H1 (cell line): ENCODE results near the gene INPP5J. TPM values are rescaled to one million over a fixed set of nuclear protein-coding genes. Genes with fewer than 3 reads are reported as not detected.

ENCODE experiments used
- CTCF ChIA-PET: fragments of 300-600 bp; sonication (Branson Sonifier 250); formaldehyde crosslinking; loops from one replicate; lab custom pipeline; 2021; ENCODE audit not compliant: partially characterized antibody; lab: Charles Lee
- POLR2A ChIA-PET: fragments of 300-600 bp; sonication (Branson Sonifier 250); formaldehyde crosslinking; loops from one replicate; lab custom pipeline; 2021; ENCODE audit warnings: inconsistent platforms; ENCODE audit not compliant: partially characterized antibody; lab: Charles Lee
- DNase-seq, 2 experiments: peaks; one replicate each; pipeline versions ENCODE4 v3.0.0 to v3.0.0-alpha.2; 2010 to 2022; ENCODE audit warnings: low spot score in 2 of 2, low read depth in 1 of 2, mixed read lengths in 1 of 2
- FAIRE-seq: peaks from 2 replicates; lab custom pipeline; 2011; peaks lifted over from hg19 to GRCh38; lab: Jason Lieb, UNC
- H2AFZ ChIP-seq: 2 replicates; pipeline ENCODE4 v1.8.1; 2012; ENCODE audit warnings: low read length, inconsistent platforms
- H2AK5ac ChIP-seq: 2 replicates; pipeline ENCODE4 v1.6.1; 2013; ENCODE audit warnings: low read depth, low read length
- H2BK120ac ChIP-seq: replicated peaks from 2 replicates; pipeline ENCODE3; 2013; ENCODE audit warnings: low read depth, low read length, inconsistent platforms
- H2BK12ac ChIP-seq: 2 replicates; pipeline ENCODE4 v1.6.1; 2013; ENCODE audit warnings: low read depth, low read length
- H2BK15ac ChIP-seq: 2 replicates; pipeline ENCODE4 v1.6.1; 2013; ENCODE audit warnings: low read length
- H2BK20ac ChIP-seq: 2 replicates; pipeline ENCODE4 v1.6.1; 2013; ENCODE audit warnings: low read length
- H2BK5ac ChIP-seq: 2 replicates; pipeline ENCODE4 v1.6.1; 2013; ENCODE audit warnings: low read depth, low read length
- H3K14ac ChIP-seq: 2 replicates; pipeline ENCODE4 v1.6.1; 2013; ENCODE audit warnings: inconsistent platforms; ENCODE audit not compliant: insufficient read length
- H3K18ac ChIP-seq: 2 replicates; pipeline ENCODE4 v1.6.1; 2013; ENCODE audit warnings: low read length; ENCODE audit errors: extremely low read depth
- H3K23ac ChIP-seq: 2 replicates; pipeline ENCODE4 v1.6.1; 2013; ENCODE audit warnings: inconsistent platforms; ENCODE audit not compliant: insufficient read length
- H3K23me2 ChIP-seq: 2 replicates; pipeline ENCODE4 v1.6.1; 2013; ENCODE audit warnings: low read depth, low read length
- H3K27ac ChIP-seq: 2 replicates; pipeline ENCODE4 v1.6.1; 2011; ENCODE audit warnings: low read depth, low read length, inconsistent platforms
- H3K27me3 ChIP-seq, 4 experiments: replicated peaks in 1 of 4; 1 replicate in 1 of 4; 2 replicates in 3 of 4; pipeline versions ENCODE4 v1.6.1 to v1.8.1; 2011 to 2013; ENCODE audit warnings: low read length in 3 of 4, mild to moderate bottlenecking in 3 of 4, inconsistent platforms in 2 of 4, mixed read lengths in 2 of 4, moderate library complexity in 1 of 4; ENCODE audit not compliant: control insufficient read depth in 3 of 4, insufficient read depth in 3 of 4; ENCODE audit errors: extremely low read depth in 1 of 4
- H3K36me3 ChIP-seq, 4 experiments: 2 replicates each; pipeline versions ENCODE4 v1.6.1 to v1.8.1; 2011 to 2013; ENCODE audit warnings: mild to moderate bottlenecking in 4 of 4, low read length in 3 of 4, moderate library complexity in 2 of 4, control low read depth in 1 of 4, inconsistent platforms in 1 of 4; ENCODE audit not compliant: insufficient read depth in 4 of 4, control insufficient read depth in 2 of 4
- H3K4ac ChIP-seq: replicated peaks from 2 replicates; pipeline ENCODE3; 2013; ENCODE audit warnings: low read length, low read depth, mixed read lengths, inconsistent platforms; ENCODE audit not compliant: insufficient read length
- H3K4me1 ChIP-seq, 4 experiments: replicated peaks in 1 of 4; 1 replicate in 1 of 4; 2 replicates in 3 of 4; pipeline versions ENCODE4 v1.6.1 to v1.8.1; 2011 to 2013; ENCODE audit warnings: low read length in 3 of 4, inconsistent platforms in 2 of 4, mixed read lengths in 1 of 4; ENCODE audit not compliant: insufficient read depth in 4 of 4, control insufficient read depth in 3 of 4
- H3K4me2 ChIP-seq, 2 experiments: 2 replicates each; pipeline versions ENCODE4 v1.6.1 to v1.8.1; 2011 to 2013; ENCODE audit warnings: low read depth in 2 of 2, low read length in 2 of 2, control low read depth in 1 of 2, inconsistent platforms in 1 of 2, mild to moderate bottlenecking in 1 of 2; ENCODE audit not compliant: insufficient read depth in 1 of 2
- H3K4me3 ChIP-seq, 4 experiments: fragments of 200-600, 300-600 bp in 1 of 4; sonication (generic), shearing (Covaris generic), sonication (Bioruptor Twin) in 1 of 4; 2 replicates each; pipeline versions ENCODE4 v1.5.1 to v1.8.1; 2011 to 2016; ENCODE audit warnings: low read length in 4 of 4, low read depth in 3 of 4, control low read depth in 2 of 4, inconsistent platforms in 2 of 4, mild to moderate bottlenecking in 2 of 4, mixed read lengths in 1 of 4, moderate library complexity in 1 of 4; ENCODE audit not compliant: insufficient read depth in 2 of 4; ENCODE audit errors: extremely low read depth in 1 of 4
- H3K56ac ChIP-seq: replicated peaks from 2 replicates; pipeline ENCODE3; 2013; ENCODE audit warnings: low read depth, mild to moderate bottlenecking, mixed read lengths, low read length, inconsistent platforms; ENCODE audit not compliant: insufficient read length
- H3K79me1 ChIP-seq: 2 replicates; pipeline ENCODE4 v1.6.1; 2013; ENCODE audit warnings: low read depth, low read length, control low read depth
- H3K79me2 ChIP-seq, 2 experiments: 2 replicates each; pipeline versions ENCODE4 v1.6.1 to v1.8.1; 2012 to 2013; ENCODE audit warnings: low read length in 2 of 2, mild to moderate bottlenecking in 2 of 2, inconsistent platforms in 1 of 2; ENCODE audit not compliant: insufficient read depth in 2 of 2, control insufficient read depth in 1 of 2
- H3K9ac ChIP-seq, 4 experiments: replicated peaks in 1 of 4; 1 replicate in 1 of 4; 2 replicates in 3 of 4; pipeline versions ENCODE4 v1.6.1 to v1.8.1; 2011 to 2013; ENCODE audit warnings: low read depth in 3 of 4, low read length in 3 of 4, control low read depth in 2 of 4, mild to moderate bottlenecking in 2 of 4, moderate library complexity in 2 of 4, inconsistent platforms in 1 of 4; ENCODE audit errors: extremely low read depth in 1 of 4
- H3K9me3 ChIP-seq, 2 experiments: 2 replicates each; pipeline versions ENCODE4 v1.6.1 to v1.8.1; 2012 to 2013; ENCODE audit warnings: mild to moderate bottlenecking in 2 of 2, moderate library complexity in 2 of 2, control low read depth in 1 of 2, inconsistent platforms in 1 of 2, low read depth in 1 of 2, low read length in 1 of 2, mixed read lengths in 1 of 2; ENCODE audit not compliant: insufficient read depth in 2 of 2
- H4K20me1 ChIP-seq, 2 experiments: replicated peaks in 1 of 2; 2 replicates each; pipeline versions ENCODE3 to v1.8.1; 2011 to 2013; ENCODE audit warnings: inconsistent platforms in 2 of 2, low read length in 2 of 2, mild to moderate bottlenecking in 1 of 2; ENCODE audit not compliant: insufficient read depth in 2 of 2, control insufficient read depth in 1 of 2
- H4K5ac ChIP-seq: 2 replicates; pipeline ENCODE4 v1.6.1; 2013; ENCODE audit warnings: low read length, low read depth, mixed read lengths, inconsistent platforms; ENCODE audit not compliant: insufficient read length
- H4K8ac ChIP-seq: 2 replicates; pipeline ENCODE4 v1.8.0; 2013; ENCODE audit warnings: mild to moderate bottlenecking, moderate library complexity, low read length, inconsistent platforms; ENCODE audit not compliant: insufficient read depth; ENCODE audit errors: extremely low read depth
- H4K91ac ChIP-seq: replicated peaks from 2 replicates; pipeline ENCODE3; 2013; ENCODE audit warnings: low read length, mixed read lengths, inconsistent platforms; ENCODE audit not compliant: insufficient read length
- BRCA1 ChIP-seq: IDR thresholded peaks from 2 replicates; pipeline ENCODE4 v1.6.1; 2012; ENCODE audit warnings: low read depth, low read length, improper control_type of control experiment
- CEBPB ChIP-seq: IDR thresholded peaks from 2 replicates; pipeline ENCODE4 v1.6.1; 2012; ENCODE audit warnings: low read depth, low read length
- CHD2 ChIP-seq: IDR thresholded peaks from 2 replicates; pipeline ENCODE4 v1.6.1; 2012; ENCODE audit warnings: low read length, improper control_type of control experiment
- E2F6 ChIP-seq: IDR thresholded peaks from 2 replicates; pipeline ENCODE4 v1.6.1; 2012; ENCODE audit warnings: inconsistent platforms
- GABPA ChIP-seq: IDR thresholded peaks from 2 replicates; pipeline ENCODE4 v1.6.1; 2011; ENCODE audit warnings: mild to moderate bottlenecking, low read length, moderate library complexity, borderline replicate concordance; ENCODE audit not compliant: insufficient read depth
- HDAC2 ChIP-seq, 2 experiments: fragments of 300-600 bp in 1 of 2; sonication (generic) in 1 of 2; IDR thresholded peaks; 2 replicates each; pipeline ENCODE4 v1.6.1; 2011 to 2012; ENCODE audit warnings: low read depth in 2 of 2, low read length in 2 of 2, mild to moderate bottlenecking in 2 of 2, moderate library complexity in 2 of 2, borderline replicate concordance in 1 of 2, inconsistent platforms in 1 of 2
- HDAC6 ChIP-seq: IDR thresholded peaks from one replicate; pipeline ENCODE4 v1.7.1; 2012; ENCODE audit warnings: low read depth, mild to moderate bottlenecking, inconsistent platforms, low read length, moderate library complexity
- JUN ChIP-seq: IDR thresholded peaks from 2 replicates; pipeline ENCODE4 v1.6.1; 2011; ENCODE audit warnings: low read depth, mild to moderate bottlenecking, improper control_type of control experiment, low read length
- KDM4A ChIP-seq: IDR thresholded peaks from one replicate; pipeline ENCODE4 v1.7.1; 2012; ENCODE audit warnings: low read depth, mild to moderate bottlenecking, moderate library complexity, low read length, inconsistent platforms; ENCODE audit not compliant: severe bottlenecking
- NRF1 ChIP-seq: IDR thresholded peaks from 2 replicates; pipeline ENCODE4 v1.6.1; 2011; ENCODE audit warnings: mild to moderate bottlenecking, low read depth, low read length, improper control_type of control experiment
- POLR2AphosphoS5 ChIP-seq: IDR thresholded peaks from 2 replicates; pipeline ENCODE4 v1.6.1; 2011; ENCODE audit warnings: low read depth, low read length
- POU5F1 ChIP-seq: IDR thresholded peaks from 2 replicates; pipeline ENCODE4 v1.6.1; 2011; ENCODE audit warnings: low read depth, mild to moderate bottlenecking, low read length, moderate library complexity
- RBBP5 ChIP-seq: IDR thresholded peaks from 2 replicates; pipeline ENCODE4 v1.7.1; 2012; ENCODE audit warnings: low read depth, mild to moderate bottlenecking, inconsistent platforms, low read length, moderate library complexity, borderline replicate concordance
- TCF12 ChIP-seq: IDR thresholded peaks from 2 replicates; pipeline ENCODE4 v1.6.1; 2011; ENCODE audit warnings: low read depth, mild to moderate bottlenecking, low read length
- WGBS, 2 experiments: shearing (Covaris generic) in 1 of 2; methylation state at CpG; one replicate each; pipeline versions ENCODE4 v1.1.6 to v1.1.7; 2013 to 2015; ENCODE audit warnings: low lambda C conversion rate in 2 of 2, mixed read lengths in 2 of 2, inconsistent platforms in 1 of 2, low coverage in 1 of 2, missing lambda C conversion rate in 1 of 2; ENCODE audit not compliant: insufficient replicate concordance in 2 of 2, insufficient coverage in 1 of 2, insufficient read length in 1 of 2; ENCODE audit errors: extremely low coverage in 1 of 2, missing lambda C conversion rate in 1 of 2; 5-methylcytosine and 5-hydroxymethylcytosine counted together
- polyA plus RNA-seq, 7 experiments: library from polyadenylated mRNA; depleted of rRNA in 3 of 7; stranded (reverse) in 5 of 7; unstranded in 2 of 7; fragments of >200 nt in 5 of 7; fragments of 200-250 nt in 2 of 7; gene quantifications; 1 replicate in 5 of 7; 2 replicates in 1 of 7; 4 replicates in 1 of 7; pipeline versions ENCODE4 v1.2.1 to v1.2.3, GENCODE V29; 2011 to 2013; ENCODE audit warnings: missing spikeins in 2 of 7, mixed read lengths in 2 of 7
- total RNA-seq: library from RNA; stranded (reverse); fragmentation: NEBNext Ultra II Directional; extraction: Animal tissue kit (Norgen Biotek cat#: 25700); gene quantifications from 2 replicates; pipeline ENCODE4 v1.2.1, GENCODE V29; 2021

INPP5J gene
- total and polyA plus RNA-seq, 2 of the 8 experiments (the other 6 are each of a cell fraction or from before 2014, with no cell fraction given), result 5.4 to 6.0 TPM

GRCh38 chr22:31077681-31078080, 45.1 kb upstream of the INPP5J start:
- H3K18ac ChIP-seq, result no peak overlapping the region
- H2BK12ac ChIP-seq, result no peak overlapping the region
- no peak overlapping the region for H2AK5ac ChIP-seq
- peaks cover 0 to 14% (median 5%) of the 10 kb centered on the region in 4 experiments; a peak in 6 of 7 replicates for H3K4me1 ChIP-seq
- no peak overlapping the region for H4K91ac ChIP-seq
- ChIA-PET CTCF (interaction anchor here (1.2 to 13.3 kb wide), 2 partner anchors 11 to 20 kb away, joined by 3 to 207 read pairs; no protein-coding TSS in a partner anchor), POLR2A (interaction anchor here (12.2 kb wide), 1 partner anchor 108 kb away, joined by 220 read pairs; the partner anchor contains the start of genes MORC2 and TUG1)
- no peak overlapping the region for H2BK5ac ChIP-seq
- no peak overlapping the region for H3K4me3 ChIP-seq
- H4K8ac ChIP-seq, result no peak overlapping the region
- TF ChIP-seq HDAC6 (no peak), GABPA (no peak), CEBPB (no peak), JUN (no peak), TCF12 (no peak), RBBP5 (no peak), POU5F1 (no peak), HDAC2 (IDR thresholded peaks at IDR 0.05; ENCODE audit: borderline replicate concordance in 1 of 2, low read depth in 2 of 2, low read length in 2 of 2) (no peak), E2F6 (no peak), CHD2 (no peak), NRF1 (no peak), KDM4A (no peak), POLR2AphosphoS5 (no peak), BRCA1 (no peak)
- H3K79me2 ChIP-seq, result no peaks in the 10 kb centered on the region
- DNase-seq (no peak), FAIRE-seq (no peak)
- H4K20me1 ChIP-seq, result peaks cover 3 to 5% of the 10 kb centered on the region in 2 experiments
- no peak overlapping the region for H3K14ac ChIP-seq
- H2BK20ac ChIP-seq, result no peak overlapping the region
- H3K27ac ChIP-seq, result no peak overlapping the region
- H3K23me2 ChIP-seq, result peaks cover 6% of the 10 kb centered on the region
- H2BK15ac ChIP-seq, result no peak overlapping the region
- whole genome bisulfite sequencing, 2 experiments, result 90% methylated on average over 6 of the region's 6 CpGs; no CpG with 5 or more reads in 1 of the 2 experiments
- no peak overlapping the region for H2BK120ac ChIP-seq
- H4K5ac ChIP-seq, result no peak overlapping the region
- no peak overlapping the region for H2AFZ ChIP-seq
- no peaks in the 10 kb centered on the region; the same call in 1 of the 2 replicates for H3K79me1 ChIP-seq
- no peak overlapping the region for H3K4ac ChIP-seq
- H3K27me3 ChIP-seq, result peaks cover 0 to 5% (median 2%) of the 10 kb centered on the region in 4 experiments; a peak in 3 of 7 replicates
- H3K4me2 ChIP-seq, result no peak overlapping the region
- no peaks in the 10 kb centered on the region for H3K9me3 ChIP-seq
- no peak overlapping the region for H3K56ac ChIP-seq
- no peak overlapping the region for H3K23ac ChIP-seq
- H3K36me3 ChIP-seq, result no peaks in the 10 kb centered on the region
- H3K9ac ChIP-seq, result no peak overlapping the region
